ENCODE data around the gene NCOA3. TPM values are rescaled to one million over a fixed set of nuclear protein-coding genes. Genes with fewer than 3 reads are reported as not detected.
A peak's percentile ranks its signal among the peaks of the same experiment; 100 is the strongest.
"Not testable (repeated sequence)": the region's sequence is repeated elsewhere in the genome, so short reads cannot be mapped to it uniquely, and the experiment has no call there.

NCOA3 gene
- total RNA-seq, 1 donor from 2014 or later = 17.9 TPM

DNA sequence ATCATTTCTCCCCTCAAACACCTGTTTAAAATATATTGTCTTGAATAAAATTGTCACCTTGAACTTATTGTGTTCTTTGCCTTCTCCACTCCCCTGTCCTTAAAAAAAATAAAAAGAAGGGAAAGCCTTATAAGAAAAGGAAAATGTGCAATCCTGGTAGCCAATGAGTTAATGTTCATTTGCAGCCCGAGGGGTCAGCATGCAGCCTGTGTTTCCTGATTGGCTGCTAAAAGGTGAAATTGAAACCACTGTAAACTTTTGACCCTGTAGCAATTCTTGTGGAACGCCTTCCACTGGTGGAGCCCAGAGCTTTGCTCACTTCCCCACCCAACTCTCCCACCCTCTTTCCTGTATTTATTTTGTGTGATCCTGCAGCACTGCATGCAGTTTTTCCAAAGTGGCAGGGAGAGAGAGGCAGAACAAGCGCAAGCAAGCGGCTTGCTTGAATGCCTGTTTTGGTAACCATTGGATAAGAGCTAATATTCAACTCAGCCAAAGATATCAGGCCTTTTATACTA, 74.9 kb downstream of the NCOA3 start:
- peak overlapping the region; percentile 10 for H3K4me3 ChIP-seq (ENCODE audit: low read depth, low read length)
- peak; percentile 61 for DNase-seq (ENCODE audit: low read depth)

DNA sequence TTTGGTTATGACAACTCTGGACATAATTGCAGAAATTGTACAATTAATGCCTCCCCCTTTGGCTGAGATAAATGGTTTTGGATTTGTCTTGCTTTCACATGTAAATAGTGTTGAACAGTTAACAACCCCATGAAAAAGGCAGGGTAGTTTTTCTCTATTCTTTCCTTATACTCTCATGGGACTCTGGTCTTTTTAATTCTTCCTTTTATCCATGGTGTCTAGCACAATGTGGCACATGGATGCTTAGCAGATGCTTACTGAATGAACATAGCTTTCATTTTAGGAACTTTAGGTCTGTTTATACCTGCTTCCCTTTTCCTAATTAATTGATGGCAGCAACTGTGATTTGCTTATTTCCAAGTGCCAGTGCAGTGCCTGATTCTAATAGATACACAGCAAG, 75.6 kb downstream of the NCOA3 start:
- H3K4me3 ChIP-seq (ENCODE audit: low read depth, low read length) = no peak overlapping the region
- no peak for DNase-seq (ENCODE audit: low read depth)
- TF ChIP-seq, protein P1, sequence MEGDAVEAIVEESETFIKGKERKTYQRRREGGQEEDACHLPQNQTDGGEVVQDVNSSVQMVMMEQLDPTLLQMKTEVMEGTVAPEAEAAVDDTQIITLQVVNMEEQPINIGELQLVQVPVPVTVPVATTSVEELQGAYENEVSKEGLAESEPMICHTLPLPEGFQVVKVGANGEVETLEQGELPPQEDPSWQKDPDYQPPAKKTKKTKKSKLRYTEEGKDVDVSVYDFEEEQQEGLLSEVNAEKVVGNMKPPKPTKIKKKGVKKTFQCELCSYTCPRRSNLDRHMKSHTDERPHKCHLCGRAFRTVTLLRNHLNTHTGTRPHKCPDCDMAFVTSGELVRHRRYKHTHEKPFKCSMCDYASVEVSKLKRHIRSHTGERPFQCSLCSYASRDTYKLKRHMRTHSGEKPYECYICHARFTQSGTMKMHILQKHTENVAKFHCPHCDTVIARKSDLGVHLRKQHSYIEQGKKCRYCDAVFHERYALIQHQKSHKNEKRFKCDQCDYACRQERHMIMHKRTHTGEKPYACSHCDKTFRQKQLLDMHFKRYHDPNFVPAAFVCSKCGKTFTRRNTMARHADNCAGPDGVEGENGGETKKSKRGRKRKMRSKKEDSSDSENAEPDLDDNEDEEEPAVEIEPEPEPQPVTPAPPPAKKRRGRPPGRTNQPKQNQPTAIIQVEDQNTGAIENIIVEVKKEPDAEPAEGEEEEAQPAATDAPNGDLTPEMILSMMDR (conservative IDR thresholded peaks at IDR 0.05; ENCODE audit: low read depth, low read length) = no peak

More for the DNA sequence above, 74.9 kb downstream of the NCOA3 start:
- TF ChIP-seq, protein P1 (conservative IDR thresholded peaks at IDR 0.05; ENCODE audit: low read depth, low read length) = no peak

DNA sequence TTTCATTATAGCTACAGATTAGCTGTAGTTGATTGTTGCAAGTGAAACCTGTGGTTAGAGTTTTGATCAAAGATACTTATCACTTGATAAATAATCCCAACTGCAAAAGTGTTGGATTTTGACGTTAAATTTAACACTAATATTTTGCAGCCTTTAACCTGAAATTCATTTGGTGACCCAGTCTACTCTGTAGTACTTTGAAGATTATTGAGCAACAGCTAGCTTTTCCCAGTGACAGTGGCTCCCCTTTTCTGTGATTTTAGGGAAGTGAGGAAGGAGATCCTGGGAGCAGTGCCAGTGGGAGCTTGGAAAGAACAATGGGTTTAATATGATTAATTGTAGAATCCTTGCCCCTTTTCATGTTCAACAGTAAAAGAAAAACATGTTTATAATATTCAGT, 76.9 kb downstream of the NCOA3 start:
- no peak for DNase-seq (ENCODE audit: low read depth)
- no peak overlapping the region for H3K4me3 ChIP-seq (ENCODE audit: low read depth, low read length)
- TF ChIP-seq, protein P1 (conservative IDR thresholded peaks at IDR 0.05; ENCODE audit: low read depth, low read length) = no peak

DNA sequence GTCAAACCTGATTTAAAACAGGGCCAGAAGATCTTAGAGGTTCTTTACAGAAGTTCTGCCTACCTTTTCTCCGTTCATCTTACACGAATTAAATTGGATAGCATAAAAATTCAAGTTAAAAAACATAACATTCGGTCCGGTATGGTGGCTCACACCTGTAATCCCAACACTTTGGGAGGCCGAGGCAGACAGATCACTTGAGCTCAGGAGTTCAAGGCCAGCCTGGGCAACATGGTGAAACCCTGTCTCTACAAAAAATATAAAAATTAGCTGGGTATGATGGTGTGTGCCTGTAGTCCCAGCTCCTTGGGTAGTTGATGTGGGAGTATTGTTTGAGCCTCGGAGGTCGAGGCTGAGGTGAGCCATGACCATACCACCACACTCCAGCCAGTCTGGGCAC, 79.0 kb downstream of the NCOA3 start:
- DNase-seq (ENCODE audit: low read depth) = not testable (repeated sequence)

DNA sequence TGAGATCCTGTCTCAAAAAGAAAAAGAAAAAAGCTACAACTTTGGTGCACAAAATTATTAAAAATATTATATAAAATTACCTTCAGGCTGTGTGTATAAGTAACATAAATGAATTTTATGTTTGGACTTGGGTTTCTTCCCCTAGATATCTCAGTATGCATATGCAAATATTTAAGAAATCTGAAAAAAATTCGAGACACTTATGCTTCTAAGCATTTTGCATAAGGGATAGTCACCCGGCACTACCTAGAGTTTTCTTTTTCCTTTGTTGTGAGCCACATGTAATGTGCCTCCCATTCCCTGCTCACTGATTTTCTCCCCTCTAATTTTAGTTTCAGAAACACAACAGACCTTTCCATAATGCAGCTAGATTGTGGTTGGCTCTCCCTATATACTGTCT, 79.4 kb downstream of the NCOA3 start:
- DNase-seq (ENCODE audit: low read depth) = no peak
- TF ChIP-seq, protein P1 (conservative IDR thresholded peaks at IDR 0.05; ENCODE audit: low read depth, low read length) = no peak
- no peak overlapping the region for H3K4me3 ChIP-seq (ENCODE audit: low read depth, low read length)

More for the DNA sequence above, 79.0 kb downstream of the NCOA3 start:
- H3K4me3 ChIP-seq (ENCODE audit: low read depth, low read length) = not testable (repeated sequence)

DNA sequence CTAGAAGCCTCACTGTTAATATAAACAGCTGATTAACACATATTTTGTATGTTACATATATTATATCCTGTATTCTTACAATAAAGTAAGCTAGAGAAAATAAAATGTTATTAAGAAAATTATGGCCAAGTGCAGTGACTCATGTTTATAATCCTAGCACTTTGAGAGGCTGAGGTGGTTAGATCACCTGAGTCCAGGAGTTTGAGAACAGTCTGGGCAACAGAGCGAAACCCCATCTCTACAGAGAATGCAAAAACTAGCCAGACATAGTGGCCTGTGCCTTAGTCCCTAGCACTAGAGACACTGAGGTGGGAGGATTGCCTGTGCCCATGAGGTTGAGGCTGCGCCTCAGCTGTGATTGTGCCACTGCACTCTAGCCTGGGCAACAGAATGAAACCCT, 81.9 kb downstream of the NCOA3 start:
- H3K4me3 ChIP-seq (ENCODE audit: low read depth, low read length) = no peak overlapping the region
- TF ChIP-seq, protein P1 (conservative IDR thresholded peaks at IDR 0.05; ENCODE audit: low read depth, low read length) = no peak
- DNase-seq (ENCODE audit: low read depth) = no peak

DNA sequence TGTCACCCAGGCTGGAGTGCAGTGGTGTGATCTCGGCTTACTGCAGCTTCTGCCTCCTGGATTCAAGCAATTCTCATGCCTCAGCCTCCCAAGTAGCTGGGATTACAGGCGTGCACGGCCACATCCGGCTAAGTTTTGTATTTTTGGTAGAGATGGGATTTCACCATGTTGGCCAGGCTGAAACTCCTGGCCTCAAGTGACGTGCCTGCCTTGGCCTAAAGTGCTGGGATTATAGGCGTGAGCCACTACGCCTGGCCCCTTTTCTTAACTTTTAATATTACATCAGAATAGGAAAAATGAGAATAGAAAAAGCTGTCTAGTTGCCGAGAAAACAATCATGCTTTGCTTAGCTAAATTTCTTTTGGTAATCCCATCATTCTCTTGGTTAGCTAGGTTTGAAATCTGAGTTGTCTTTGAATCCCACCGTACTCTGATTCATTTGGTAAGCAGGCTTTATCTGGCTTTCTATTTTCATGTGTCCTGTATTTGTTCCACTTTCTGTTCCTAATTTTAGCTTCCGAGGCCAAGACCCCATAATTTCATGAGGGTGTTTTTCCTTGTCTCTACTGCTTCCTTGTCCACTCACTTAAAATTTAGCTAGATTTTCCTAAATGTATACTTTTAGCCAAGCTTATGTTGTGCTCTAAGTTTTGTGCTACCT, 83.5 kb downstream of the NCOA3 start:
- H3K4me3 ChIP-seq (ENCODE audit: low read depth, low read length) = no peak overlapping the region
- no peak for DNase-seq (ENCODE audit: low read depth)
- TF ChIP-seq, protein P1 (conservative IDR thresholded peaks at IDR 0.05; ENCODE audit: low read depth, low read length) = no peak
